Fibroblast of peridontal ligament (primary cell): Measurements from ENCODE around the gene RLBP1.

Experiments used
- DNase-seq: peaks from one replicate; pipeline ENCODE4 v3.0.0-alpha.2; 2010; ENCODE audit errors: extremely low read depth

Gene RLBP1

GRCh38 chr15:89178307-89178977, 42.9 kb downstream of the RLBP1 start:
- DNase-seq: no peak

GRCh38 chr15:89177633-89178306, 43.6 kb downstream of the RLBP1 start:
- peak; percentile 89 for DNase-seq

GRCh38 chr15:89177116-89177515, 44.3 kb downstream of the RLBP1 start:
- no peak for DNase-seq

- DNase-seq: no peak
These were observed 45.7 kb downstream of the RLBP1 start for GRCh38 chr15:89175617-89176191.

GRCh38 chr15:89174476-89174875, 46.9 kb downstream of the RLBP1 start:
- DNase-seq: no peak

GRCh38 chr15:89172921-89173320, 48.5 kb downstream of the RLBP1 start:
- DNase-seq: no peak

- peak; percentile 44 for DNase-seq
These were observed 50.0 kb downstream of the RLBP1 start for GRCh38 chr15:89171136-89172072.

- peak; percentile 54 for DNase-seq
These were observed 51.0 kb downstream of the RLBP1 start for GRCh38 chr15:89170364-89170763.

- no peak for DNase-seq
These were observed 53.0 kb downstream of the RLBP1 start for GRCh38 chr15:89168316-89168833.

GRCh38 chr15:89167267-89168176, 53.9 kb downstream of the RLBP1 start:
- DNase-seq: peak; percentile 35

GRCh38 chr15:89165677-89166076, 55.7 kb downstream of the RLBP1 start:
- DNase-seq: no peak

- peak; percentile 53 for DNase-seq
These were observed 56.6 kb downstream of the RLBP1 start for GRCh38 chr15:89164712-89165211.

- DNase-seq: no peak
These were observed 57.9 kb downstream of the RLBP1 start for GRCh38 chr15:89163271-89164055.

- DNase-seq: no peak
These were observed 59.7 kb downstream of the RLBP1 start for GRCh38 chr15:89161666-89162065.
